H1 (cell line): ENCODE data around the gene HRH3. TPM values are rescaled to one million over a fixed set of nuclear protein-coding genes. Genes with fewer than 3 reads are reported as not detected.

Experiments used
- CTCF ChIA-PET: fragments of 300-600 bp; sonication (Branson Sonifier 250); formaldehyde crosslinking; loops from one replicate; lab custom pipeline; 2021; ENCODE audit not compliant: partially characterized antibody; lab: Charles Lee
- POLR2A ChIA-PET: fragments of 300-600 bp; sonication (Branson Sonifier 250); formaldehyde crosslinking; loops from one replicate; lab custom pipeline; 2021; ENCODE audit warnings: inconsistent platforms; ENCODE audit not compliant: partially characterized antibody; lab: Charles Lee
- DNase-seq, 2 experiments: peaks; one replicate each; pipeline versions ENCODE4 v3.0.0 to v3.0.0-alpha.2; 2010 to 2022; ENCODE audit warnings: low spot score in 2 of 2, low read depth in 1 of 2, mixed read lengths in 1 of 2
- FAIRE-seq: peaks from 2 replicates; lab custom pipeline; 2011; peaks lifted over from hg19 to GRCh38; lab: Jason Lieb, UNC
- H2AFZ ChIP-seq: 2 replicates; pipeline ENCODE4 v1.8.1; 2012; ENCODE audit warnings: low read length, inconsistent platforms
- H2AK5ac ChIP-seq: 2 replicates; pipeline ENCODE4 v1.6.1; 2013; ENCODE audit warnings: low read depth, low read length
- H2BK120ac ChIP-seq: replicated peaks from 2 replicates; pipeline ENCODE3; 2013; ENCODE audit warnings: low read depth, low read length, inconsistent platforms
- H2BK12ac ChIP-seq: 2 replicates; pipeline ENCODE4 v1.6.1; 2013; ENCODE audit warnings: low read depth, low read length
- H2BK15ac ChIP-seq: 2 replicates; pipeline ENCODE4 v1.6.1; 2013; ENCODE audit warnings: low read length
- H2BK20ac ChIP-seq: 2 replicates; pipeline ENCODE4 v1.6.1; 2013; ENCODE audit warnings: low read length
- H2BK5ac ChIP-seq: 2 replicates; pipeline ENCODE4 v1.6.1; 2013; ENCODE audit warnings: low read depth, low read length
- H3K14ac ChIP-seq: 2 replicates; pipeline ENCODE4 v1.6.1; 2013; ENCODE audit warnings: inconsistent platforms; ENCODE audit not compliant: insufficient read length
- H3K18ac ChIP-seq: 2 replicates; pipeline ENCODE4 v1.6.1; 2013; ENCODE audit warnings: low read length; ENCODE audit errors: extremely low read depth
- H3K23ac ChIP-seq: 2 replicates; pipeline ENCODE4 v1.6.1; 2013; ENCODE audit warnings: inconsistent platforms; ENCODE audit not compliant: insufficient read length
- H3K23me2 ChIP-seq: 2 replicates; pipeline ENCODE4 v1.6.1; 2013; ENCODE audit warnings: low read depth, low read length
- H3K27ac ChIP-seq: 2 replicates; pipeline ENCODE4 v1.6.1; 2011; ENCODE audit warnings: low read depth, low read length, inconsistent platforms
- H3K27me3 ChIP-seq, 4 experiments: replicated peaks in 1 of 4; 1 replicate in 1 of 4; 2 replicates in 3 of 4; pipeline versions ENCODE4 v1.6.1 to v1.8.1; 2011 to 2013; ENCODE audit warnings: low read length in 3 of 4, mild to moderate bottlenecking in 3 of 4, inconsistent platforms in 2 of 4, mixed read lengths in 2 of 4, moderate library complexity in 1 of 4; ENCODE audit not compliant: control insufficient read depth in 3 of 4, insufficient read depth in 3 of 4; ENCODE audit errors: extremely low read depth in 1 of 4
- H3K36me3 ChIP-seq, 4 experiments: 2 replicates each; pipeline versions ENCODE4 v1.6.1 to v1.8.1; 2011 to 2013; ENCODE audit warnings: mild to moderate bottlenecking in 4 of 4, low read length in 3 of 4, moderate library complexity in 2 of 4, control low read depth in 1 of 4, inconsistent platforms in 1 of 4; ENCODE audit not compliant: insufficient read depth in 4 of 4, control insufficient read depth in 2 of 4
- H3K4ac ChIP-seq: replicated peaks from 2 replicates; pipeline ENCODE3; 2013; ENCODE audit warnings: low read length, low read depth, mixed read lengths, inconsistent platforms; ENCODE audit not compliant: insufficient read length
- H3K4me1 ChIP-seq, 4 experiments: replicated peaks in 1 of 4; 1 replicate in 1 of 4; 2 replicates in 3 of 4; pipeline versions ENCODE4 v1.6.1 to v1.8.1; 2011 to 2013; ENCODE audit warnings: low read length in 3 of 4, inconsistent platforms in 2 of 4, mixed read lengths in 1 of 4; ENCODE audit not compliant: insufficient read depth in 4 of 4, control insufficient read depth in 3 of 4
- H3K4me2 ChIP-seq, 2 experiments: 2 replicates each; pipeline versions ENCODE4 v1.6.1 to v1.8.1; 2011 to 2013; ENCODE audit warnings: low read depth in 2 of 2, low read length in 2 of 2, control low read depth in 1 of 2, inconsistent platforms in 1 of 2, mild to moderate bottlenecking in 1 of 2; ENCODE audit not compliant: insufficient read depth in 1 of 2
- H3K4me3 ChIP-seq, 4 experiments: fragments of 200-600, 300-600 bp in 1 of 4; sonication (generic), shearing (Covaris generic), sonication (Bioruptor Twin) in 1 of 4; 2 replicates each; pipeline versions ENCODE4 v1.5.1 to v1.8.1; 2011 to 2016; ENCODE audit warnings: low read length in 4 of 4, low read depth in 3 of 4, control low read depth in 2 of 4, inconsistent platforms in 2 of 4, mild to moderate bottlenecking in 2 of 4, mixed read lengths in 1 of 4, moderate library complexity in 1 of 4; ENCODE audit not compliant: insufficient read depth in 2 of 4; ENCODE audit errors: extremely low read depth in 1 of 4
- H3K56ac ChIP-seq: replicated peaks from 2 replicates; pipeline ENCODE3; 2013; ENCODE audit warnings: low read depth, mild to moderate bottlenecking, mixed read lengths, low read length, inconsistent platforms; ENCODE audit not compliant: insufficient read length
- H3K79me1 ChIP-seq: 2 replicates; pipeline ENCODE4 v1.6.1; 2013; ENCODE audit warnings: low read depth, low read length, control low read depth
- H3K79me2 ChIP-seq, 2 experiments: 2 replicates each; pipeline versions ENCODE4 v1.6.1 to v1.8.1; 2012 to 2013; ENCODE audit warnings: low read length in 2 of 2, mild to moderate bottlenecking in 2 of 2, inconsistent platforms in 1 of 2; ENCODE audit not compliant: insufficient read depth in 2 of 2, control insufficient read depth in 1 of 2
- H3K9ac ChIP-seq, 4 experiments: replicated peaks in 1 of 4; 1 replicate in 1 of 4; 2 replicates in 3 of 4; pipeline versions ENCODE4 v1.6.1 to v1.8.1; 2011 to 2013; ENCODE audit warnings: low read depth in 3 of 4, low read length in 3 of 4, control low read depth in 2 of 4, mild to moderate bottlenecking in 2 of 4, moderate library complexity in 2 of 4, inconsistent platforms in 1 of 4; ENCODE audit errors: extremely low read depth in 1 of 4
- H3K9me3 ChIP-seq, 2 experiments: 2 replicates each; pipeline versions ENCODE4 v1.6.1 to v1.8.1; 2012 to 2013; ENCODE audit warnings: mild to moderate bottlenecking in 2 of 2, moderate library complexity in 2 of 2, control low read depth in 1 of 2, inconsistent platforms in 1 of 2, low read depth in 1 of 2, low read length in 1 of 2, mixed read lengths in 1 of 2; ENCODE audit not compliant: insufficient read depth in 2 of 2
- H4K20me1 ChIP-seq, 2 experiments: replicated peaks in 1 of 2; 2 replicates each; pipeline versions ENCODE3 to v1.8.1; 2011 to 2013; ENCODE audit warnings: inconsistent platforms in 2 of 2, low read length in 2 of 2, mild to moderate bottlenecking in 1 of 2; ENCODE audit not compliant: insufficient read depth in 2 of 2, control insufficient read depth in 1 of 2
- H4K5ac ChIP-seq: 2 replicates; pipeline ENCODE4 v1.6.1; 2013; ENCODE audit warnings: low read length, low read depth, mixed read lengths, inconsistent platforms; ENCODE audit not compliant: insufficient read length
- H4K8ac ChIP-seq: 2 replicates; pipeline ENCODE4 v1.8.0; 2013; ENCODE audit warnings: mild to moderate bottlenecking, moderate library complexity, low read length, inconsistent platforms; ENCODE audit not compliant: insufficient read depth; ENCODE audit errors: extremely low read depth
- H4K91ac ChIP-seq: replicated peaks from 2 replicates; pipeline ENCODE3; 2013; ENCODE audit warnings: low read length, mixed read lengths, inconsistent platforms; ENCODE audit not compliant: insufficient read length
- RFX5 ChIP-seq: IDR thresholded peaks from 2 replicates; pipeline ENCODE4 v1.6.1; 2011; ENCODE audit warnings: low read depth, low read length, improper control_type of control experiment, borderline replicate concordance
- WGBS, 2 experiments: shearing (Covaris generic) in 1 of 2; methylation state at CpG; one replicate each; pipeline versions ENCODE4 v1.1.6 to v1.1.7; 2013 to 2015; ENCODE audit warnings: low lambda C conversion rate in 2 of 2, mixed read lengths in 2 of 2, inconsistent platforms in 1 of 2, low coverage in 1 of 2, missing lambda C conversion rate in 1 of 2; ENCODE audit not compliant: insufficient replicate concordance in 2 of 2, insufficient coverage in 1 of 2, insufficient read length in 1 of 2; ENCODE audit errors: extremely low coverage in 1 of 2, missing lambda C conversion rate in 1 of 2; 5-methylcytosine and 5-hydroxymethylcytosine counted together
- polyA plus RNA-seq, 7 experiments: library from polyadenylated mRNA; depleted of rRNA in 3 of 7; stranded (reverse) in 5 of 7; unstranded in 2 of 7; fragments of >200 nt in 5 of 7; fragments of 200-250 nt in 2 of 7; gene quantifications; 1 replicate in 5 of 7; 2 replicates in 1 of 7; 4 replicates in 1 of 7; pipeline versions ENCODE4 v1.2.1 to v1.2.3, GENCODE V29; 2011 to 2013; ENCODE audit warnings: missing spikeins in 2 of 7, mixed read lengths in 2 of 7
- total RNA-seq: library from RNA; stranded (reverse); fragmentation: NEBNext Ultra II Directional; extraction: Animal tissue kit (Norgen Biotek cat#: 25700); gene quantifications from 2 replicates; pipeline ENCODE4 v1.2.1, GENCODE V29; 2021

The HRH3 gene
- total and polyA plus RNA-seq, 2 of the 8 experiments (the other 6 are each of a cell fraction or from before 2014, with no cell fraction given) = 2.0 to 4.5 TPM

GRCh38 chr20:62248890-62249560 is 28.9 kb upstream of the HRH3 start:
- H3K79me2 ChIP-seq = peaks cover 0 to 78% of the 10 kb centered on the region in 2 experiments; a peak in 3 of 4 replicates
- no peak overlapping the region for H3K14ac ChIP-seq
- peaks cover 0 to 3% (median 0%) of the 10 kb centered on the region in 4 experiments; a peak in 2 of 7 replicates for H3K4me1 ChIP-seq
- H2BK120ac ChIP-seq = no peak overlapping the region
- CTCF ChIA-PET = interaction anchor here (1.1 to 1.5 kb wide), 2 partner anchors 15 to 17 kb away, joined by 3 to 4 read pairs; no protein-coding TSS in a partner anchor
- H3K18ac ChIP-seq = no peak overlapping the region
- no peak overlapping the region for H3K27ac ChIP-seq
- no peak overlapping the region for H3K4me2 ChIP-seq
- H3K79me1 ChIP-seq = peaks cover 27% of the 10 kb centered on the region
- H4K20me1 ChIP-seq = peaks cover 15 to 32% of the 10 kb centered on the region in 2 experiments
- no peak overlapping the region for H2BK15ac ChIP-seq
- H2AFZ ChIP-seq = no peak overlapping the region
- H3K23me2 ChIP-seq = no peaks in the 10 kb centered on the region
- no peaks in the 10 kb centered on the region for H3K27me3 ChIP-seq
- no peaks in the 10 kb centered on the region for H3K9me3 ChIP-seq
- no peak for TF ChIP-seq RFX5
- TF ChIP-seq, all 59 proteins: peak for 0
- no peak overlapping the region for H2BK12ac ChIP-seq
- H3K56ac ChIP-seq = no peak overlapping the region
- H3K23ac ChIP-seq = no peak overlapping the region
- WGBS, 2 experiments = 87% methylated on average over 6 of the region's 6 CpGs; no CpG with 5 or more reads in 1 of the 2 experiments
- no peak overlapping the region for H2BK5ac ChIP-seq
- no peak overlapping the region for H4K91ac ChIP-seq
- H2BK20ac ChIP-seq = no peak overlapping the region
- POLR2A ChIA-PET = no interaction called here
- H3K36me3 ChIP-seq = no peaks in the 10 kb centered on the region; a peak in 1 of 8 replicates
- H4K8ac ChIP-seq = no peak overlapping the region
- H3K9ac ChIP-seq = no peak overlapping the region
- no peak overlapping the region for H4K5ac ChIP-seq
- no peak overlapping the region for H2AK5ac ChIP-seq
- H3K4ac ChIP-seq = no peak overlapping the region
- DNase-seq = no peak
- no peak overlapping the region for H3K4me3 ChIP-seq
- FAIRE-seq = no peak
